ENCODE data around the gene ZNF579.

Gene ZNF579

DNA sequence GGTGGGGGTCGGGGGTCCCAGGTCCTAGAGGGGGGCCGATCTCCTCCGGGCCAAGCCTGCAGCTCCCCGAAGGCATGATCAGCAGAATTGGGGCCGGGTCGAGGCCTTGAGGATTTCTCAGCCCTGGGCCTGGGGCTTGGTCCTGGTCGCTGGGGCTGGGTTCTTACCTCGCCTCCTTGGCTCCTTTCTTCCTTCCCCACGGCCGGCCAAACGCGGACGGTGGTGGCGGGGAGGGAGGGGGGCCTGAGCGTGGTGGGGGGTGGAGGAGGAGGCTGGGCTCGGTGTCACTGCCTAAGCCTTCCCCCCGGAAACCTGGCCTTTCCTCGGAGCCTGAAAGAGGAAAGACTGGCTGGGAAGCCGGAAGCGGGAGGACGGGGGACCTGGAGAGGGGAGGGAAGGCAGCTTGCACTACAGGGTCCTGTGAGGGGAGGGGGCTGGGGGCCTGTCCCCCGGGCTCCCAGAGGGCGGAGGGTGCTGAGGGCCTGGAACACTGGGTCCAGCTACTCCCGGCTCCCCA is at the start of gene ZNF579:
TSS of gene ZNF579 (minus strand) at position 221 of the 517 bp plus-strand sequence. CDS start 1,209 bp downstream, outside the sequence.
- H3K9me3 ChIP-seq, result peaks cover 0 to 12% (median 0%) of the 10 kb centered on the region in 3 donors
- peak within 1 kb of the TSS; percentile 91 to 95 for H3K27ac ChIP-seq
- intact Hi-C loops (cut with DNase I; ENCODE audit: low total_unique reads), result no loop called here
- H3K4me1 ChIP-seq, result peaks cover 0 to 18% (median 13%) of the 10 kb centered on the region in 4 donors
- H3K36me3 ChIP-seq, result peaks cover 8 to 30% (median 21%) of the 10 kb centered on the region in 3 donors
- peak within 1 kb of the TSS; percentile 90 to 96 for H3K4me3 ChIP-seq
- DNase-seq, result peak; percentile 80 to 90
- TF ChIP-seq, protein P1, sequence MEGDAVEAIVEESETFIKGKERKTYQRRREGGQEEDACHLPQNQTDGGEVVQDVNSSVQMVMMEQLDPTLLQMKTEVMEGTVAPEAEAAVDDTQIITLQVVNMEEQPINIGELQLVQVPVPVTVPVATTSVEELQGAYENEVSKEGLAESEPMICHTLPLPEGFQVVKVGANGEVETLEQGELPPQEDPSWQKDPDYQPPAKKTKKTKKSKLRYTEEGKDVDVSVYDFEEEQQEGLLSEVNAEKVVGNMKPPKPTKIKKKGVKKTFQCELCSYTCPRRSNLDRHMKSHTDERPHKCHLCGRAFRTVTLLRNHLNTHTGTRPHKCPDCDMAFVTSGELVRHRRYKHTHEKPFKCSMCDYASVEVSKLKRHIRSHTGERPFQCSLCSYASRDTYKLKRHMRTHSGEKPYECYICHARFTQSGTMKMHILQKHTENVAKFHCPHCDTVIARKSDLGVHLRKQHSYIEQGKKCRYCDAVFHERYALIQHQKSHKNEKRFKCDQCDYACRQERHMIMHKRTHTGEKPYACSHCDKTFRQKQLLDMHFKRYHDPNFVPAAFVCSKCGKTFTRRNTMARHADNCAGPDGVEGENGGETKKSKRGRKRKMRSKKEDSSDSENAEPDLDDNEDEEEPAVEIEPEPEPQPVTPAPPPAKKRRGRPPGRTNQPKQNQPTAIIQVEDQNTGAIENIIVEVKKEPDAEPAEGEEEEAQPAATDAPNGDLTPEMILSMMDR (IDR thresholded peaks at IDR 0.05), result no peak
- H3K27me3 ChIP-seq, result no peaks in the 10 kb centered on the region

DNA sequence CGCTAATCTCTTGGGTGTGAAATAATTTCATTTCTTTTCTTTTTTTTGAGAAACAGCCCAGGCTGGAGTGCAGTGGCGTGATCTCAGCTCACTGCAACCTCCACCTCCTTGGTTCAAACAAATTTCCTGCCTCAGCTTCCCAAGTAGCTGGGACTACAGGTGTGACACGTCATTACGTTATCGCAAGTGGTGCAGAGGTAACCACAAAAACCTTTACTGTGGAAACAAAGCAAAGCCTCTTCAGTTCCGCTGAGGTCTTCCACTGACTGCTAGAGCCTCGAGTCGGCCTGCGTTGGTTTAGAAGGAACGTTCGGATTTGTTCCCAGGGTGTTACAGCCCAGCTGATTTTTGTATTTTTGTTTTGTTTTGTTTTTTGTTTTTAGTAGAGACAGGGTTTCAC is 45.7 kb upstream of the ZNF579 start:
- intact Hi-C loops (cut with DNase I; ENCODE audit: low total_unique reads), result no loop called here
- no peak for DNase-seq
- no peaks in the 10 kb centered on the region for H3K27me3 ChIP-seq
- H3K4me1 ChIP-seq, result peaks cover 0 to 14% (median 6%) of the 10 kb centered on the region in 4 donors
- TF ChIP-seq, protein P1 (IDR thresholded peaks at IDR 0.05), result no peak
- H3K36me3 ChIP-seq, result peaks cover 6 to 13% (median 9%) of the 10 kb centered on the region in 3 donors
- H3K4me3 ChIP-seq, result no peak overlapping the region
- no peaks in the 10 kb centered on the region for H3K9me3 ChIP-seq
- H3K27ac ChIP-seq, result no peak overlapping the region

DNA sequence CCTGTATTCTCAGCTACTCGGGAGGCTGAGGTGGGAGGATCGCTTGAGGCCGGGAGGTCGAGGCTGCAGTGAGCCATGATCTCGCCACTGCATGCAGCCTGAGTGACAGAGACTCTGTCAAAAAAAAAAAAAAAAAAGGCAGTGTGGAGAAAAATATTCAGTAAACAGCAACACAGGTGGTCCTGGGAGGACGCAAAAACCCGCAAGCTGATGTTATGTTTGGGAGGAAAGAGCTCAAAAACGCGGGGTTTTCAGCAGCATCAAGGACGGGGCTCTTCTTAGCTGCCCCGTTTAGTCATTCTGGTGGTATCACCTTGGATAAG is 44.3 kb upstream of the ZNF579 start:
- TF ChIP-seq, protein P1 (IDR thresholded peaks at IDR 0.05), result no peak
- H3K4me1 ChIP-seq, result peaks cover 0 to 14% (median 6%) of the 10 kb centered on the region in 4 donors
- H3K4me3 ChIP-seq, result peak overlapping the region; percentile 59 to 61
- no peak for DNase-seq
- peak overlapping the region; percentile 89 to 93 for H3K27ac ChIP-seq
- intact Hi-C loops (cut with DNase I; ENCODE audit: low total_unique reads), result no loop called here
- H3K36me3 ChIP-seq, result peaks cover 6 to 25% (median 10%) of the 10 kb centered on the region in 3 donors
- no peaks in the 10 kb centered on the region for H3K9me3 ChIP-seq
- no peaks in the 10 kb centered on the region for H3K27me3 ChIP-seq

DNA sequence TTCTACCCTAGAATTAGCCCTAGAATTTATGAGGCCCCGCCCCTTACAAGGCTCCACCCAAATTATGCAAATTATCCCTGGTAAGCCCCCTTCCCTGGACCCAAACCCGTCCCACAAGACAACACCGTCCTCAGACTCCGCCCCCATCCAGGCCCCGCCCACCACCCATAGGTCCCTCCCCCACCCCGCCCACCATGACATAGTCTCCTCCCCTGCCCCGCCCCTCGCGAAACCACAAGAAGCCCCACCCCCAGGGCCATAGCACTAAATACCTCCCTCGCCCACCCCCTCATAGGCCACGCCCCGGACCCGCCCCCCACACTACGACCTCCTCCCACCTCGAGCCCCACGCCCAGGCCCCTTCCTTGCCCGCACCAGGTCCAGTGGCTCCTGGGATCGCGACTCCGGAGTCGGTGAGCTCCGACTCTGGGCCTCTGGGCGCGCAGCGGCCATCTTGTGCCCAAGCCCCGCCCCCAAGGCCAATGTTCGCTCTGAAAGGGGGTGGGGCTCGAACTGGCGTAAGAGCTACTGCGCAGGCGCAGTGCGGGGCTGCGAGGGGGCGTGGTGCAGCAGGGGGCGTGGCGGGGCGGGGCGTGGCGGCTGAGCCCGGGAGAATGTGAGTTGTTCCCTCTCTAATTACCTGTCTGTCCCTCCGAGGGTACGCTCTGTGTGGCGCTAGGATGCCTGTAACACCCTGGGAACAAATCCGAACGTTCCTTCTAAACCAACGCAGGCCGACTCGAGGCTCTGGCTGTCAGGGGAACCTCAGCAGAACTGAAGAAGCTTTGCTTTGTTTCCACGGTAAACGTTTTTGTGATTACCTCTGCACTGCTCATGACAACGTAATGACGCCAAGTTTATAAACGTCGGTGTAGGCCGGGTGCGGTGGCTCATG is 43.7 kb upstream of the ZNF579 start, which contains the start of gene ZNF784:
TSS of gene ZNF784 (minus strand) at position 458 of the 895 bp plus-strand sequence. CDS start at position 453, 5 bp downstream.
- peak; percentile 91 to 95 for DNase-seq
- intact Hi-C loops (cut with DNase I; ENCODE audit: low total_unique reads), result loop anchor here (5.0 kb wide), 1 partner anchor 107 kb away; no protein-coding TSS in a partner anchor
- Histone ChIP-seq H3K9me3 (no peaks in the 10 kb centered on the region), H3K4me1 (peaks cover 0 to 14% (median 6%) of the 10 kb centered on the region in 4 donors), H3K27ac (peak within 1 kb of the TSS; percentile 89 to 93), H3K4me3 (peak within 1 kb of the TSS; percentile 59 to 61), H3K36me3 (peaks cover 6 to 25% (median 10%) of the 10 kb centered on the region in 3 donors), H3K27me3 (no peaks in the 10 kb centered on the region)
- TF ChIP-seq, protein P1 (IDR thresholded peaks at IDR 0.05), result no peak

DNA sequence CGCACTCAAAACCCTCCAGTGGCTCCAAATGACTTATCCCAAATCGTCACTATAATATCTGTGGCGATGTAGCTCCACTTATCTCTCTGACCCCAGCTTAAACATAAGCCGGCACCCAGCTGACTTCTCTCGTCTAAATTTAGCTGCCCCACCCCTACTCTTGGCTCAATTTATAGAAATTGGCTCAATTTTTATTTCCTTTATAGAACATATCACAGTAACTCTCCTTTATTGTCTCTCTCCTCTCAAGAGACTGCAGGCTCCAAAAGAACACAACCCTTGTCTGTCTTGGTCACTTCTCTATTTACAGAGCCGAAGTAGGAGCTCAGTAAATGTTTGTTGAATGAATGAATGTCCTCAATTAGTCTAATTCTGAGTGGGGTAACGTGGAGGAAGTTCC is 42.9 kb upstream of the ZNF579 start:
- peaks cover 0 to 14% (median 6%) of the 10 kb centered on the region in 4 donors for H3K4me1 ChIP-seq
- peak overlapping the region; percentile 89 to 93 for H3K27ac ChIP-seq
- peak overlapping the region; percentile 59 to 61 for H3K4me3 ChIP-seq
- intact Hi-C loops (cut with DNase I; ENCODE audit: low total_unique reads), result loop anchor here (5.0 kb wide), 1 partner anchor 106 kb away; no protein-coding TSS in a partner anchor
- H3K27me3 ChIP-seq, result no peaks in the 10 kb centered on the region
- TF ChIP-seq, protein P1 (IDR thresholded peaks at IDR 0.05), result no peak
- peaks cover 6 to 25% (median 10%) of the 10 kb centered on the region in 3 donors for H3K36me3 ChIP-seq
- DNase-seq, result no peak
- H3K9me3 ChIP-seq, result no peaks in the 10 kb centered on the region

Measured in tibial artery (tissue), 4 donors.